ENCODE results near the gene SLC9A9.

The SLC9A9 gene

GRCh38 chr3:143652118-143652517 lies 196.2 kb downstream of the SLC9A9 start:
- no peak for DNase-seq (ENCODE audit: low read depth in 1 of 2, low spot score in 1 of 2)

DNA sequence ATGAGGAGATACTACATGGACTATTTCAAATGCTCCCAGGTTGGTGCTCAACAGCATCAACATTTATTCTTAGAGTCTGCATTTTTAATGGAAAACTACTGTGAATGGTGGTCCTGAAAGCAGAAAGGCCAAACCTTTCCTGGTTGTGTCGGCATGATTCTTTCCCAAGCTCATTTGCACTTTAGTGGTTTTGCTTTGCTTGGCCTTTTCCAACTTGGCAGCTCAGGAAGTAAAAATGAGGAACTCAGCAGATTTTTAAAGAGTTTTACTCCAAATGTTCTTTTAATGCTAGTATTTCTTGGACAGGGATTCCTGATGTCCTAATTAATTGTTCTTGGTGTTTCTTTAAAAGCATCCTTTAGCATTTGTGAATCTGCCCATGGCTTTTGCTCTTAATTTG lies 197.4 kb downstream of the SLC9A9 start:
- DNase-seq (ENCODE audit: low read depth in 1 of 2, low spot score in 1 of 2) = no peak

- DNase-seq (ENCODE audit: low read depth in 1 of 2, low spot score in 1 of 2) = no peak
Measured at GRCh38 chr3:143650120-143650519, 198.1 kb downstream of the SLC9A9 start.

DNA sequence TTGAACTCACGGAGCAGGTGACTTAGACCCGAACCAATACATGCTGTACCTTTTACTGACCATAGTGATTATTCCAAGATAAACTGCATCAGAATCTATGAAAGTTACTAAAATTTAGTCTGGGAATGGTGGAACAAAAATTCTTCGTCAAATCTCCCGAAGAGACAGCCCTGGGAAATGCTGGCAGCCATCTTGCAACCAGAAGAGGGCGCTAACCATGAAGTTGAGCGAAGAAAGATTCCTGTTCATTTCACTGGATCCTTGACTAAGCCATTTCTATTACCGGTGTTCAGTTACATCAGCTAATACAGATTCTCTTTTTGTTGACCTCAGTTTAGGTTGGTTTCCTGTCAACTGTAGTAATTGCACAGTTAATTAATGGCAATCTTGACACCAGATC lies 199.6 kb downstream of the SLC9A9 start:
- no peak for DNase-seq (ENCODE audit: low read depth in 1 of 2, low spot score in 1 of 2)

- no peak for DNase-seq (ENCODE audit: low read depth in 1 of 2, low spot score in 1 of 2)
Measured at GRCh38 chr3:143648218-143648617, 200.1 kb downstream of the SLC9A9 start.

GRCh38 chr3:143644370-143645089 lies 203.7 kb downstream of the SLC9A9 start:
- no peak for DNase-seq (ENCODE audit: low read depth in 1 of 2, low spot score in 1 of 2)

DNA sequence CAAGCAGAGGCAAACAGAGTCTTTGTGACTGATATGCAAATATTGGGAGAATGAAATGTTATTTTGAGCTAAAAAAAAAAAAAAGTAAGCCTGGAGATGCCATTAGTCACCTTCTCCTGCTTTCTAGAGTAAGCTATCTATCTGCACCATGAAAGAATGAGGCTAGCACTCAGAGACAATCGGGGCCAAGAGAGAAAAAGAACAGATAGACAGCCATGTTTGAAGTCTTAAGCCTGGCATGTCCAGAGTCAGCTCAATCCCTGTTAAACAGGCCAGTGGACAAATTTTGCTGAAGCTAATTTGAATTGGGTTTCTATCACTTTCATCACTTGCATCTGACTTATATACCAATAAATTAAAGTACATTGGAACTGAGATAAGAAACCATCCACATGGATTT lies 204.4 kb downstream of the SLC9A9 start:
- DNase-seq (ENCODE audit: low read depth in 1 of 2, low spot score in 1 of 2) = no peak

- no peak for DNase-seq (ENCODE audit: low read depth in 1 of 2, low spot score in 1 of 2)
Measured at GRCh38 chr3:143640774-143641173, 207.5 kb downstream of the SLC9A9 start.

- DNase-seq (ENCODE audit: low read depth in 1 of 2, low spot score in 1 of 2) = no peak
Measured at GRCh38 chr3:143637133-143637532, 211.1 kb downstream of the SLC9A9 start.

DNA sequence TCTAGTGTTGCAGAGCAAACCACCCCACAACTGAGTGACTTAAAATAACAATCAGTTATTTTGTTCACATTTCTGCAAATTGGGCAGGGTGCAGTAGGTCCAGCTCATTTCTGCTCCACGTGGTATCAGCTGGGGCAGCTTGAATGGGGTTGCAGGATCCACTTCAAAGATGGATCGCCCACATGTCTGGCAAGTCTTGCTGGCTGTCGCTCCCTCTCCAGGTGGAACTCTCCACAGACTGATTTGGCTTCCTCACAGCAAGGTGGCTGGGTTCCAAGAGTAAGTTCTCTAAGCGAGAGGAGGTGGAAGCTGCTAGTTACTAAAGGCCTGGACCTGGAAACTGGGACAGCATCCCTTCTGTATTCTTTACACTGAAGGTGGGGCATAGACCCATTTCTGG lies 213.3 kb downstream of the SLC9A9 start:
- no peak for DNase-seq (ENCODE audit: low read depth in 1 of 2, low spot score in 1 of 2)

DNA sequence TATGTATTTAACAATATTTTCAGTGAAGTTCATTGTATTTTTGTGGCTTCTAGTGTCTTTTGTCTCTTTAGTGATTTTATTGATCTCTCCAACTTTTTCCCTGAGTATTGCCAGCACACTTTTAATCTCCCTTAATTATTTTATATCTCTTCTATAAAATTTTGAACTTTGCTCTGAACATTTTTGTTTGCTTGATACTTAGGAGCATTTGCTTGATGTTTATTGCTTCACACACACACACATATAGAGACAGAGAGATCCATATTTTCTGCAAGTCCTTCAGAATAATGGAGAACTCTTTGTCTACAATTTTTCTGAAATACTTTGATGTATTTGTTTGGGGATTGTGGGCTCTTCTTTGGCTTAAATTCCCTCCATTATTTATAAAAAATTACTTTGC lies 213.8 kb downstream of the SLC9A9 start:
- DNase-seq (ENCODE audit: low read depth in 1 of 2, low spot score in 1 of 2) = no peak

GRCh38 chr3:143633816-143634215 lies 214.5 kb downstream of the SLC9A9 start:
- DNase-seq (ENCODE audit: low read depth in 1 of 2, low spot score in 1 of 2) = no peak

GRCh38 chr3:143629726-143630125 lies 218.5 kb downstream of the SLC9A9 start:
- no peak for DNase-seq (ENCODE audit: low read depth in 1 of 2, low spot score in 1 of 2)

GRCh38 chr3:143628971-143629370 lies 219.3 kb downstream of the SLC9A9 start:
- DNase-seq (ENCODE audit: low read depth in 1 of 2, low spot score in 1 of 2) = no peak

DNA sequence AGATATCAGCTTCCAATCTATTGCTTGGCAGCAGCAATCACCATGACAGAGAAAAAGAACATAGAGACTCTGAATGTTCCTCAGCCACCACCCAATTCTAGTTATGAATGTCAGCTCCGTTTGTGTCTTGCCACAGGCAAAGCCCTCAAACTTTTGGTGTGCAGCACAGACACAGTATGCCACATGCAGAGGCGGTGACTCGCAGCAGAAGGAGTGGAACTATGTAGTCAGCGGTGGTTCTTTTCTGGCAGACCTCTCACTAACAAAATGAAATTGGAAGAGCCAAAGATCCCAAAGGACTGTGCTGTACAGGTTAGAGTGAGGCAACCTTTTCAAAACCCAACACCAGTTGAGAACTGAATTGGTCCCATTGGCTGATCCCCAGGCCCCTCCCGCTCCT lies 220.9 kb downstream of the SLC9A9 start:
- no peak for DNase-seq (ENCODE audit: low read depth in 1 of 2, low spot score in 1 of 2)

GRCh38 chr3:143619231-143619630 lies 229.0 kb downstream of the SLC9A9 start:
- no peak for DNase-seq (ENCODE audit: low read depth in 1 of 2, low spot score in 1 of 2)

DNA sequence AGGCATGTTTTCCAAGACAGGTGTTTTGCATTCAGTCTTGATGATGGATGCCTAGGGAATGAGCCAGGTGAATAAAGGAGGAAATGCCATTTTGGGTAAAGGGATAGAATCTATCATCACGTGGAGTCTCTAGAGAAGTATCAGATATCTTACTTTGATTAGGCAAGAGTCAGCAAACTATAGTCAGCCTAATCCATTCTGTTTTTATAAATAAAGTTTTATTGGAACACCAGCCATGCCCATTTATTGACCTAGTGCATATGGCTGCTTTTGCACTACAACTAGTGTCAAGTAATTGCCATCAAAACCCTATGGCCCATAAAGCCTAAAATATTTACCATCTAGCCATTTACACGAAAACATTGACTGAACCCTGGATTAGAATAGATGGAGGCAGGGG lies 231.2 kb downstream of the SLC9A9 start:
- no peak for DNase-seq (ENCODE audit: low read depth in 1 of 2, low spot score in 1 of 2)

DNA sequence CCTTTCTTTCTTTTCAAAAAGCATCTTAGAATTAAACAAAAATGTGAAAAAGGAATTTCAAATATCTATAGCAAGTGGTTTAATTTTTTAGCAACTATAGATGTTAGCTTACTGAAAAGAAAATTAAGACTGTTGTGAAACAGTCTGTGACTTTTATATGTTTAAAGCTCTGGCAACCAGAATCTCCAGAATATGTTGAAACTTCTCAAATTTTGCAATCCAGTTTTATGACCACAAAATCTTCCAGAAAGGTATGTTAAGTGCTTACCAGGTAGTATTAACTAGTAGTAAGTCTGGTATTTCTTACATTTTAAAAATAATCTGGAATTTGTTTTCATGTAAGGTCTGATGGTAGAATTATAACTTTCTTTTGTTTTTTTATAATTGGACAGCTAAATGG lies 235.0 kb downstream of the SLC9A9 start:
- DNase-seq (ENCODE audit: low read depth in 1 of 2, low spot score in 1 of 2) = no peak

GRCh38 chr3:143612541-143612940 lies 235.7 kb downstream of the SLC9A9 start:
- no peak for DNase-seq (ENCODE audit: low read depth in 1 of 2, low spot score in 1 of 2)

- no peak for DNase-seq (ENCODE audit: low read depth in 1 of 2, low spot score in 1 of 2)
Measured at GRCh38 chr3:143608966-143609365, 239.3 kb downstream of the SLC9A9 start.

- no peak for DNase-seq (ENCODE audit: low read depth in 1 of 2, low spot score in 1 of 2)
Measured at GRCh38 chr3:143605233-143605950, 242.9 kb downstream of the SLC9A9 start.

GRCh38 chr3:143604402-143605185 lies 243.7 kb downstream of the SLC9A9 start:
- DNase-seq (ENCODE audit: low read depth in 1 of 2, low spot score in 1 of 2) = no peak
